GM21737 (cell line): ENCODE data around the gene OLA1.

Experiments used
- ATAC-seq: cut with Tn5 transposase; IDR thresholded peaks from one replicate; pipeline ENCODE4 v1.9.1; 2021; ENCODE audit warnings: mild to moderate bottlenecking, moderate library complexity; ENCODE audit not compliant: unreplicated experiment

OLA1 gene

DNA sequence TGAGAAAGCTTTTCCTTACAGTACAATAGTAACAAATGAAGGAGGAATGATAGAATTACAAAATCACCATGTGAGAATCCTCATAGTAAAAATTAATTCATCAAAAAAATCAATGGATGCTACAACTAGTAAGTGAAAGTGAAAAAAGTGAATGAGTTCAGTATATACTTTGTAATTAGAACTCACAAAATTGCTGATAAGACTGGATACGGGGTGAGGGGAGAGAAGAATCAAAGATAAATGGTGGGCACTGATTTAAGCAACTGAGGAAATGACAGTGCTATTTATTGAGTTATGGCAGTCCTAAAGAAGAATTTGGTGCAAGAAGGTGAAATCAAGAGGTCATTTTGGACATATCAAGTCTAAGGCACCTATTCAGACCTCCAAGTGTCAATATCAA lies 20.6 kb downstream of the OLA1 start:
- ATAC-seq, result no peak

DNA sequence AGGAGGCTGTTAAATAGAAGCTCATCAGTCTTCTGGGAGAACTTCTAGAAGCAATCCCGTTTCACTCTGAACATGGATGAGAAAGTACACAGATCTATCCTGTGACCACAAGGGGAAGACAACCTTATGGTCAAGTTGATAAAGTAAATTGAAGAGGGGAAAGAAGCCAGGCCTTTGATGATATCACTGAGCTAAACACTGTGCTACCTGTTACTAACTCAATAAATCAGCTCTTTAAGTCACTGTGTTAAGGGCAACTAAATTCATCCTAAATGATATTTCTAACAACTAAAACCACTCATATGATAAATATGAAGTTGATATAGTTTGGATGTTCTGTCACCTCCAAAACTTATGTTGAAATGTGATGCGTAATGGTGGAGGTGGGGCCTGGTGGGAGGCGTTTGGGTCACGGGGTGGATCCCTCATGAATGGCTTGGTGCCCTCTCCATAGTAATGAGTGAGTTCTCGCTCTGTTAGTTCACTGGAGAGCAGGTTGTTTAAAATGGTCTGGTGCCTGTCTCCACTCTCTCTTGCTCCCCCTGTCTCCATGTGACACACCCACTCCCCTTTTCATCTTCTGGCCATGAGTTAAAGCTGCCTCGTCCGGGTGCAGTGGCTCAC lies 23.6 kb downstream of the OLA1 start:
- ATAC-seq, result no peak

GRCh38 chr2:174224125-174224524 lies 24.2 kb downstream of the OLA1 start:
- no peak for ATAC-seq

GRCh38 chr2:174223388-174223787 lies 24.9 kb downstream of the OLA1 start:
- no peak for ATAC-seq

- ATAC-seq, result no peak
Measured at GRCh38 chr2:174222154-174222553, 26.2 kb downstream of the OLA1 start.

- no peak for ATAC-seq
Measured at GRCh38 chr2:174219321-174219720, 29.0 kb downstream of the OLA1 start.

DNA sequence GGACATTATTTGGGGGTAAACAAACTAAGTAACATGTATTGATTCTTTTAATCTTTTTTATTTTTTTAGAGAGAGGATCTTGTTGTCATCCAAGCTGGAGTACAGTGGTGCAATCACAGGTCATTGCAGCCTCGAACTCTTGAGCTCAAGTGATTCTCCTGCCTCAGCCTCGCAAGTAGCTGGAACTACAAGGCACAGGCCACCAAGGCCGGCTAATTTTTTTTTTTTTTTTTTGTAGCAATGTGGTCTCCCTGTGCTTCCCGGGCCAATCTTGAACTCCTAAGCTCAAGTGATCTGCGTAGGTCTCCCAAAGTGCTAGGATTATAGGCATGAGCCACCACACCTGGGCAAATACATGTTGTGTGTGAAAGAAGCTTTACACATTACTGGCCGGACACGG lies 29.6 kb downstream of the OLA1 start:
- ATAC-seq, result no peak

DNA sequence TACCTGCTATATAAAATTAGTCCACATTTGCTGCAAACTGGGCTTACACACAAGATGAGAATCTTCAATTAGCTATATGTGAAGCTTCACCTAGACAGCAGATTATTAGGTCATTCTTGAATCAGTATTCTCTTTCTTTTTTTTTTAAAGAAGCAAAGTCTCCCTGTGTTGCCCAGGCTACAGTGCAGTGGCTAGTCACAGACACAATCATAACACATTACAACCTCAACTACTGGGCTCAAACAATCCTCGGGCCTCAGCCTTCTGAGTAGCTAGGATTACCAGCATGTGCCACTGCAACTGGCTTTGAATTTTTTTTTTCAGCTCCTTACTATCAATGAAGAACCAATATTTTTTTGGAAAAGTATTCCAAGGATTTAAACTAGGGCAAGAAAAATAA lies 30.5 kb downstream of the OLA1 start:
- no peak for ATAC-seq

DNA sequence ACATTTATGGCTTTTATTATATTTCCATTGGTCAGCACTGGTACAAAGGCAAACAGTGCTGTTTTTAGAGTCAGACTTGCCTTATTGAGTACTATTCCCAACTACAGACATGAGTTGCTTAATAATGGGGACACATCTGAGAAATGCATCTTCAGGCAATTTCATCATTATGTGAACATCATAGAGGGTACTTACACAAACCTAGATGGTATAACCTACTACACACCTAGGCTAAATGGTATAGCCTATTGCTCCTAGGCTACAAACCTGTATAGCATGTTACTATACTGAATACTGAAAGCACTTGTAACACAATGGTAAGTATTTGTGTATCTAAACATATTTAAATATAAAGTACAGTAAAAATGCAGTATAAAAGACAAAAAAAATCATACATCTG lies 36.4 kb downstream of the OLA1 start:
- ATAC-seq, result no peak

DNA sequence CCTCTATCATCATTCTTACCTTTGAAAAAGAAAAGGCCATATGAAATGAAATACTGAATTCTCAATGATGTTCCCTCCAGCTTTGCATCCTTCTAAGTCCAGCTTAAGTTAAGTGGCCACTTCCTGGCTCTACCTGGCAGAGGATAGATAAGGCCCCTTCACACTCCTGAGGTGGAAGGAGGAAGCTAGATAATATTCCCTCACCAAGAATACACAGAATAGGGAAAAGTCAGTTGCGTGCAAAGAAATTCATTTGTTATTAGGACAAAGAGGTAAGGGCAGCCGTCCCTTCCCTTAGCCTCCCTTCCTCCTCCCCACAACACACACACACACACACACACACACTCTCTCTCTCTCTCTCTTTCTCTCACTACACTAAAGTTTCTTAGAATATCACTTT lies 37.5 kb downstream of the OLA1 start:
- no peak for ATAC-seq

- no peak for ATAC-seq
Measured at GRCh38 chr2:174209325-174209724, 39.0 kb downstream of the OLA1 start.

GRCh38 chr2:174208026-174208425 lies 40.3 kb downstream of the OLA1 start:
- no peak for ATAC-seq

GRCh38 chr2:174205562-174205961 lies 42.8 kb downstream of the OLA1 start:
- ATAC-seq, result no peak

DNA sequence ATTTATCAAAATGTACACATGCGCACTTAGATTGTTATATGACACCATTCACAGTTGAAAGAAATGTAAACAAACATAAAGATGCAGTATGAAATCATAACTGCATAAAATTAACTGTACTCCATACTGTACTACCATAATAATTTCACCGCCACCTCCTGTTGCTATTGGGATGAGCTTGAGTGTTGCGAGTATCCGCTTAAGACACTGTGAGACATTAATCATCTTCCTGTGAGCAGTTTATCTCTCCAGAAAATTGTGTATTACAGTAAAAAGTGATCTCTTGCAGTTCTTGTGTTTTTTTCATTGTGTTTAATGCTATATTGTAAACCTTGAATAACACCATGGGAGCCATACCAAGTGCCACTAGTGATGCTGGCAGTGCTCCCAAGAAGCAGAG lies 46.1 kb downstream of the OLA1 start:
- ATAC-seq, result no peak

- ATAC-seq, result no peak
Measured at GRCh38 chr2:174198846-174199564, 49.3 kb downstream of the OLA1 start.

GRCh38 chr2:174195253-174195652 lies 53.1 kb downstream of the OLA1 start:
- no peak for ATAC-seq

DNA sequence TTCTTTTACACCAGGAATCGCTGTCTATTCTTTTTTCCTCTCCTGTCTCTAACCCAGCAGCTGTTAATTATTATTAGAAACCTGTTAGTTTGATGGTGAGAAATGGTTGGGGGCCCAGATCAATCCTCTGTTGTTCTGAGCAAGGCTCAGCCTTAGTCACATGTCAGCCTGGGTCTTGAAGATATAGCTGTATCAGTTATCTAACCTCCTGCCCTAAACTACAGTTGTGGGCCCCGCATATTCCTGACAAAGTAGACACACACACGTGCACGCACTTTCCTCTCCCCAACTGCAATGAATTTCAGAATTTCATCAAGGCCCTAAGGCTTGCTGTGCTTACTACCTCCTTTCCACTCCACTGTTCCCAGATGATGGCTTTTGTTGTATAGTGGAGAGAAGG lies 54.6 kb downstream of the OLA1 start:
- ATAC-seq, result no peak

DNA sequence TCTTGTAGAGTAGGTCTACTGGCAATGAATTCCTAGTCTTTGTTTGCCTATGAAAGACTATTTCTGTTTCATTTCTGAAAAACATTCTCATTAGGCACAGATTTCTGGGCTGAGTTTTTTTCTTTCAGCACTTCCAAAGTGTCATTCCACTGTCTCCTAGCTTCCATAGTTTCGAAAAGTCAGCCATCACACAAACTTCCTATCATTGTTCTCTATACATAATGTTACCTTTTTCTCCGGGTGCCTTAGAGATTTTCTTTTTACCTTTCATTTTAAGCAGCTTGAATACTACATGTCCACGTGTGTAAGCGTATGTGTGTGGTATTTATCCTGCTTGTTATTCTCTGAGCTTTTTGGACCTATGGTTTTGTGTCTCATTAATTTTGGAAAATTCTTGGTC lies 55.7 kb downstream of the OLA1 start:
- ATAC-seq, result no peak

DNA sequence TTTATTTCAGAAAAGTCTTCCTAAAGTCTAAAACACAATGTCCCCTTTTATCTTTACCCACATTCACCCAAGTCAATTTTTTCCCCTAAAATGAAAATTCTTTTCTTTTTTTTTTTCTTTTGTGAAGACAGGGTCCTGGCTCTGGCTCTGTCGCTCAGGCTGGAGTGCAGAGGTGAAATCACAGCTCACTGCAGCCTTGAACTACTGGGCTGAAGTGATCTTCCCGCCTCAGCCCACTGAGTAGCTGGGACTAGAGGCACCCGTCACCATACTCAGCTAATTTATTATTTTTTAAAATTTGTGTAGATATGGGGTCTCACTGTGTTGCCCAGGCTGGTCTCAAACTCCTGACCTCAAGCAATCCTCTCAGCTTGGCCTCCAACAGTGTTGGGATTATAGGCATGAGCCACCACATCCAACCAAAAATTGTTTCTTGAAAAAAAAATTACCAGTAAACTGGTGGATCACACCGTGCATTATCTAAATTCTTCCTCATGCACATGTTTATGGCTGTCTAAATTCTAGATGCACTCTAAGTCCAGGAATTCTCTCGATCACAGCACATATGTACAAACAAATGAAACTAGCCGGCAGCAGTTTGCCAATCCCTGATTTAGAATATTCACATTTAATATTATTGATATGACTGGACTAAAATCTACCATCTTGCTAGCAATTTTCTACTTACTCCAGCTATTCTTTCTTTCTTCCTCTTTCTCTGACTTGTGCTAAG lies 56.8 kb downstream of the OLA1 start:
- ATAC-seq, result no peak

GRCh38 chr2:174184915-174185314 lies 63.4 kb downstream of the OLA1 start:
- ATAC-seq, result no peak

- no peak for ATAC-seq
Measured at GRCh38 chr2:174184504-174184903, 63.8 kb downstream of the OLA1 start.

GRCh38 chr2:174183076-174183475 lies 65.3 kb downstream of the OLA1 start:
- no peak for ATAC-seq
